Measurements from ENCODE around the gene RPS10.

GRCh38 chr6:34383161-34383631 lies 42.7 kb downstream of the RPS10 start:
- TF ChIP-seq POLR2A (IDR thresholded peaks at IDR 0.05; ENCODE audit: low read depth, low read length) (no peak), POLR2AphosphoS5 (IDR thresholded peaks at IDR 0.05; ENCODE audit: low read depth, low read length) (no peak)
